PC-9 (cell line): ENCODE measurements around the gene C1orf216. TPM values are rescaled to one million over a fixed set of nuclear protein-coding genes. Genes with fewer than 3 reads are reported as not detected.

Experiments used
- BruUV-seq: library from RNA; stranded (reverse); fragments of 400-500 nt; replicated peaks from 2 replicates; lab custom pipeline; 2021; lab: Mats Ljungman, UMichigan
- CTCF ChIA-PET: fragments of 300-600 bp; sonication (Branson Sonifier 250); formaldehyde crosslinking; loops from one replicate; lab custom pipeline; 2022; ENCODE audit warnings: antibody characterized with exemption; lab: Charles Lee
- POLR2A ChIA-PET: fragments of 300-600 bp; sonication (Branson Sonifier 250); formaldehyde crosslinking; loops from one replicate; lab custom pipeline; 2022; ENCODE audit warnings: antibody characterized with exemption; ENCODE audit not compliant: unreplicated experiment; lab: Charles Lee
- DNase-seq, 2 experiments: peaks; one replicate each; pipeline versions ENCODE4 v3.0.0 to v3.0.0-alpha.2; 2015 to 2022; ENCODE audit warnings: mixed read lengths in 1 of 2
- H2AFZ ChIP-seq: fragments of 200-600 bp; sonication (generic); 2 replicates; pipeline ENCODE4 v1.8.1; 2017; ENCODE audit warnings: antibody characterized with exemption
- H3F3A ChIP-seq: fragments of 200-600 bp; sonication (generic); 2 replicates; pipeline ENCODE4 v1.8.1; 2017; ENCODE audit warnings: antibody characterized with exemption, mild to moderate bottlenecking, low read depth; ENCODE audit not compliant: insufficient read depth
- H3K27ac ChIP-seq: fragments of 200-600 bp; sonication (generic); 2 replicates; pipeline ENCODE4 v1.6.1; 2016; ENCODE audit warnings: mixed run types
- H3K27me3 ChIP-seq: fragments of 200-600 bp; sonication (generic); 2 replicates; pipeline ENCODE4 v1.6.1; 2016; ENCODE audit warnings: low read depth, mixed run types; ENCODE audit not compliant: insufficient read depth
- H3K36me3 ChIP-seq: fragments of 200-600 bp; sonication (generic); 2 replicates; pipeline ENCODE4 v1.6.1; 2016; ENCODE audit warnings: low read depth, mixed run types
- H3K4me1 ChIP-seq: fragments of 200-600 bp; sonication (generic); replicated peaks from 2 replicates; pipeline ENCODE4 v1.6.1; 2016; ENCODE audit warnings: mixed run types; ENCODE audit not compliant: insufficient read depth
- H3K4me2 ChIP-seq: fragments of 200-600 bp; sonication (generic); 2 replicates; pipeline ENCODE4 v1.6.1; 2017; ENCODE audit warnings: mixed run types
- H3K4me3 ChIP-seq: fragments of 200-600 bp; sonication (generic); 2 replicates; pipeline ENCODE4 v1.6.1; 2016; ENCODE audit warnings: mixed run types
- H3K79me2 ChIP-seq: fragments of 200-600 bp; sonication (generic); 2 replicates; pipeline ENCODE4 v1.6.1; 2017; ENCODE audit warnings: low read depth, mixed run types
- H3K9me2 ChIP-seq: fragments of 200-600 bp; sonication (generic); 2 replicates; pipeline ENCODE4 v1.8.1; 2017; ENCODE audit warnings: mild to moderate bottlenecking; ENCODE audit not compliant: insufficient read depth
- H3K9me3 ChIP-seq: fragments of 200-600 bp; sonication (generic); 2 replicates; pipeline ENCODE4 v1.8.1; 2016; ENCODE audit warnings: low read depth; ENCODE audit not compliant: insufficient read depth
- H4K20me1 ChIP-seq: fragments of 200-600 bp; sonication (generic); 2 replicates; pipeline ENCODE4 v1.8.1; 2017; ENCODE audit not compliant: insufficient read depth
- CTCF ChIP-seq: fragments of 200-600 bp; sonication (generic); conservative IDR thresholded peaks from 2 replicates; pipeline ENCODE4 v1.6.1; 2017; ENCODE audit warnings: mixed run types, antibody characterized with exemption, mild to moderate bottlenecking, moderate library complexity
- EZH2 ChIP-seq: fragments of 200-600 bp; sonication (generic); IDR thresholded peaks from 2 replicates; pipeline ENCODE4 v1.8.0; 2017; ENCODE audit warnings: antibody characterized with exemption, low read depth
- intact Hi-C: fragments of 100-400 bp; cut with micrococcal nuclease; formaldehyde crosslinking; loops from one replicate; pipeline ENCODE4 v1.10.0; 2022; ENCODE audit not compliant: unreplicated experiment
- total RNA-seq: library from RNA; stranded (reverse); gene quantifications from 2 replicates; pipeline ENCODE4 v1.2.3, GENCODE V29; 2021

C1orf216 gene
- total RNA-seq, 1 experiment from 2014 or later = 7.6 TPM

- Histone ChIP-seq H3K4me3 (no peak overlapping the region), H3K9me2 (no peaks in the 10 kb centered on the region), H3K27me3 (no peaks in the 10 kb centered on the region), H3K36me3 (no peaks in the 10 kb centered on the region), H3K27ac (no peak overlapping the region), H2AFZ (no peak overlapping the region), H3K4me2 (no peak overlapping the region), H3K9me3 (no peaks in the 10 kb centered on the region), H4K20me1 (no peaks in the 10 kb centered on the region), H3K79me2 (no peaks in the 10 kb centered on the region), H3K4me1 (no peaks in the 10 kb centered on the region), H3F3A (no peaks in the 10 kb centered on the region)
- no TSS peak for BruUV-seq
- intact Hi-C loops = loop anchor here (1.0 to 5.0 kb wide), 3 partner anchors 45 to 875 kb away; no protein-coding TSS in a partner anchor
- ChIA-PET CTCF (interaction anchor here (0.5 to 2.9 kb wide), 10 partner anchors 12 to 277 kb away, joined by 3 to 17 read pairs (median 4); partner anchors contain the start of genes CLSPN and TFAP2E), POLR2A (interaction anchor here (0.6 kb wide), 1 partner anchor 42 kb away, joined by 3 read pairs; no protein-coding TSS in a partner anchor)
- DNase-seq = no peak
- no peak for TF ChIP-seq EZH2
- no peak for TF ChIP-seq CTCF
These were observed 8.9 kb upstream of the C1orf216 start for GRCh38 chr1:35727434-35728040.

GRCh38 chr1:35726450-35727433 is 8.1 kb upstream of the C1orf216 start:
- H3K9me2 ChIP-seq = no peaks in the 10 kb centered on the region
- no peak overlapping the region for H3K4me3 ChIP-seq
- peak; percentile 42 to 46 for DNase-seq
- TF ChIP-seq CTCF = peak; percentile 84
- TF ChIP-seq EZH2 = no peak
- no peaks in the 10 kb centered on the region for H3K4me1 ChIP-seq
- CTCF ChIA-PET = interaction anchor here (0.5 to 2.9 kb wide), 8 partner anchors 12 to 276 kb away, joined by 3 to 17 read pairs (median 4); partner anchors contain the start of gene CLSPN
- no peaks in the 10 kb centered on the region for H3K9me3 ChIP-seq
- H3F3A ChIP-seq = no peaks in the 10 kb centered on the region
- H3K79me2 ChIP-seq = no peaks in the 10 kb centered on the region
- intact Hi-C loops = loop anchor here (1.0 to 5.0 kb wide), 4 partner anchors 46 to 874 kb away; no protein-coding TSS in a partner anchor
- no TSS peak for BruUV-seq
- no peak overlapping the region for H2AFZ ChIP-seq
- H3K4me2 ChIP-seq = no peak overlapping the region
- H3K27me3 ChIP-seq = no peaks in the 10 kb centered on the region
- H3K27ac ChIP-seq = no peak overlapping the region
- no peaks in the 10 kb centered on the region for H3K36me3 ChIP-seq
- POLR2A ChIA-PET = interaction anchor here (0.6 kb wide), 1 partner anchor 42 kb away, joined by 3 read pairs; no protein-coding TSS in a partner anchor
- H4K20me1 ChIP-seq = no peaks in the 10 kb centered on the region

- no peaks in the 10 kb centered on the region for H3K36me3 ChIP-seq
- H3K27ac ChIP-seq = no peak overlapping the region
- H3K27me3 ChIP-seq = no peaks in the 10 kb centered on the region
- no peaks in the 10 kb centered on the region for H3K4me1 ChIP-seq
- TF ChIP-seq CTCF (no peak), EZH2 (no peak)
- CTCF ChIA-PET = interaction anchor here (1.6 kb wide), 1 partner anchor 161 kb away, joined by 6 read pairs; no protein-coding TSS in a partner anchor
- H4K20me1 ChIP-seq = no peaks in the 10 kb centered on the region
- H3K9me3 ChIP-seq = no peaks in the 10 kb centered on the region
- BruUV-seq = no TSS peak
- H3K4me2 ChIP-seq = no peak overlapping the region
- H2AFZ ChIP-seq = no peak overlapping the region
- DNase-seq = no peak
- intact Hi-C loops = loop anchor here (5.0 kb wide), 1 partner anchor 47 kb away; no protein-coding TSS in a partner anchor
- no peaks in the 10 kb centered on the region for H3K79me2 ChIP-seq
- H3K4me3 ChIP-seq = no peak overlapping the region
- H3F3A ChIP-seq = peaks cover 4% of the 10 kb centered on the region; the same call in 1 of the 2 replicates
- no peaks in the 10 kb centered on the region for H3K9me2 ChIP-seq
- POLR2A ChIA-PET = no interaction called here
These were observed 6.9 kb upstream of the C1orf216 start for GRCh38 chr1:35725596-35725995.
